HepG2 (cell line): Measurements from ENCODE around the gene NRK.

Experiments
- MAX ChIP-seq: IDR thresholded peaks from 2 replicates; pipeline ENCODE4 v1.6.1; 2012; ENCODE audit warnings: inconsistent platforms
- NCOA1 ChIP-seq: sonication (generic); formaldehyde crosslinking; IDR thresholded peaks from 2 replicates; pipeline ENCODE4 v1.9.0; 2021; ENCODE audit warnings: missing genetic modification reagents

- TF ChIP-seq MAX (no peak), NCOA1 (no peak)
Measured at GRCh38 chrX:105829011-105829410, 6.7 kb downstream of the NRK start.
